GM21381 (cell line): ENCODE results near the gene HMGCL.

Experiments
- ATAC-seq: cut with Tn5 transposase; IDR thresholded peaks from one replicate; pipeline ENCODE4 v1.9.1; 2021; ENCODE audit warnings: mild to moderate bottlenecking, moderate library complexity; ENCODE audit not compliant: unreplicated experiment

Gene HMGCL

GRCh38 chr1:23779826-23780371 lies 45.3 kb downstream of the HMGCL start:
- no peak for ATAC-seq

GRCh38 chr1:23777979-23778814 lies 47.0 kb downstream of the HMGCL start, which contains the start of gene PITHD1:
PITHD1 (plus strand) TSS chr1:23778418; CDS start chr1:23778516, 98 bp downstream.
- peak; percentile 83 for ATAC-seq

GRCh38 chr1:23776217-23776616 lies 49.0 kb downstream of the HMGCL start:
- ATAC-seq: no peak

- ATAC-seq: no peak
Observed at GRCh38 chr1:23774174-23774880, 50.9 kb downstream of the HMGCL start.

GRCh38 chr1:23772854-23773242 lies 52.4 kb downstream of the HMGCL start:
- no peak for ATAC-seq

GRCh38 chr1:23772049-23772853 lies 53.0 kb downstream of the HMGCL start:
- ATAC-seq: no peak

GRCh38 chr1:23768733-23769132 lies 56.5 kb downstream of the HMGCL start:
- ATAC-seq: no peak

- ATAC-seq: no peak
Observed at GRCh38 chr1:23763041-23763577, 62.1 kb downstream of the HMGCL start.

GRCh38 chr1:23759277-23759676 lies 66.0 kb downstream of the HMGCL start:
- no peak for ATAC-seq

GRCh38 chr1:23757812-23758211 lies 67.4 kb downstream of the HMGCL start:
- ATAC-seq: no peak

- ATAC-seq: no peak
Observed at GRCh38 chr1:23756676-23757075, 68.6 kb downstream of the HMGCL start.

- no peak for ATAC-seq
Observed at GRCh38 chr1:23752909-23753308, 72.3 kb downstream of the HMGCL start.
